GM12801 (cell line): Measurements from ENCODE around the gene SCAMP1.

Experiments
- CTCF ChIP-seq: IDR thresholded peaks from one replicate; pipeline ENCODE4 v1.5.1; 2011; ENCODE audit warnings: control low read depth; ENCODE audit not compliant: insufficient read length; ENCODE audit errors: extremely low read depth

SCAMP1 gene

GRCh38 chr5:78499485-78499884 is 139.1 kb downstream of the SCAMP1 start:
- TF ChIP-seq CTCF: no peak

GRCh38 chr5:78500028-78500427 is 139.6 kb downstream of the SCAMP1 start:
- no peak for TF ChIP-seq CTCF

- no peak for TF ChIP-seq CTCF
Measured at GRCh38 chr5:78500871-78501270, 140.5 kb downstream of the SCAMP1 start.

- no peak for TF ChIP-seq CTCF
Measured at GRCh38 chr5:78501411-78502352, 141.3 kb downstream of the SCAMP1 start.

GRCh38 chr5:78503958-78504653 is 143.7 kb downstream of the SCAMP1 start:
- no peak for TF ChIP-seq CTCF

GRCh38 chr5:78504704-78505677 is 144.6 kb downstream of the SCAMP1 start:
- no peak for TF ChIP-seq CTCF
